ENCODE data around the gene RGN. TPM values are rescaled to one million over a fixed set of nuclear protein-coding genes. Genes with fewer than 3 reads are reported as not detected.
"Not testable (repeated sequence)": the region's sequence is repeated elsewhere in the genome, so short reads cannot be mapped to it uniquely, and the experiment has no call there.

RGN gene
- total RNA-seq, 1 experiment from 2014 or later = not detected

GRCh38 chrX:47098338-47099094, 20.3 kb downstream of the RGN start:
- ChIA-PET CTCF (no interaction called here), POLR2A (ENCODE audit: unreplicated experiment) (no interaction called here)
- Histone ChIP-seq H3K79me2 (ENCODE audit: low read length) (no peaks in the 10 kb centered on the region), H3F3A (ENCODE audit: low read length, unreplicated experiment) (no peaks in the 10 kb centered on the region), H3K27ac (ENCODE audit: low read length) (no peak overlapping the region), H3K27me3 (ENCODE audit: low read length) (no peaks in the 10 kb centered on the region), H3K4me2 (ENCODE audit: low read length) (no peak overlapping the region), H3K4me1 (ENCODE audit: insufficient read depth, low read length) (no peaks in the 10 kb centered on the region), H3K9me3 (ENCODE audit: low read length) (no peaks in the 10 kb centered on the region), H3K4me3 (ENCODE audit: low read length) (no peak overlapping the region), H3K9me2 (replicated peaks; ENCODE audit: low read length) (no peaks in the 10 kb centered on the region), H4K20me1 (ENCODE audit: low read length) (no peaks in the 10 kb centered on the region), H3K9ac (ENCODE audit: low read length) (no peak overlapping the region), H3K36me3 (ENCODE audit: low read depth, low read length) (no peaks in the 10 kb centered on the region), H2AFZ (ENCODE audit: low read length) (no peak overlapping the region)
- no peak for TF ChIP-seq EZH2phosphoT487 (IDR thresholded peaks at IDR 0.05; ENCODE audit: borderline replicate concordance, low read length)
- TF ChIP-seq, protein P1, sequence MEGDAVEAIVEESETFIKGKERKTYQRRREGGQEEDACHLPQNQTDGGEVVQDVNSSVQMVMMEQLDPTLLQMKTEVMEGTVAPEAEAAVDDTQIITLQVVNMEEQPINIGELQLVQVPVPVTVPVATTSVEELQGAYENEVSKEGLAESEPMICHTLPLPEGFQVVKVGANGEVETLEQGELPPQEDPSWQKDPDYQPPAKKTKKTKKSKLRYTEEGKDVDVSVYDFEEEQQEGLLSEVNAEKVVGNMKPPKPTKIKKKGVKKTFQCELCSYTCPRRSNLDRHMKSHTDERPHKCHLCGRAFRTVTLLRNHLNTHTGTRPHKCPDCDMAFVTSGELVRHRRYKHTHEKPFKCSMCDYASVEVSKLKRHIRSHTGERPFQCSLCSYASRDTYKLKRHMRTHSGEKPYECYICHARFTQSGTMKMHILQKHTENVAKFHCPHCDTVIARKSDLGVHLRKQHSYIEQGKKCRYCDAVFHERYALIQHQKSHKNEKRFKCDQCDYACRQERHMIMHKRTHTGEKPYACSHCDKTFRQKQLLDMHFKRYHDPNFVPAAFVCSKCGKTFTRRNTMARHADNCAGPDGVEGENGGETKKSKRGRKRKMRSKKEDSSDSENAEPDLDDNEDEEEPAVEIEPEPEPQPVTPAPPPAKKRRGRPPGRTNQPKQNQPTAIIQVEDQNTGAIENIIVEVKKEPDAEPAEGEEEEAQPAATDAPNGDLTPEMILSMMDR (conservative IDR thresholded peaks at IDR 0.05; ENCODE audit: low read depth, low read length) = no peak
- no peak for TF ChIP-seq EZH2 (IDR thresholded peaks at IDR 0.05; ENCODE audit: low read length, unreplicated experiment)
- BruUV-seq (replicated peaks) = no TSS peak
- ATAC-seq (no peak), DNase-seq (no peak)
- intact Hi-C loops (cut with micrococcal nuclease) = no loop called here

- intact Hi-C loops (cut with micrococcal nuclease) = no loop called here
- DNase-seq = no peak
- Histone ChIP-seq H2AFZ (ENCODE audit: low read length) (no peak overlapping the region), H3K4me2 (ENCODE audit: low read length) (no peak overlapping the region), H3K4me1 (ENCODE audit: insufficient read depth, low read length) (no peaks in the 10 kb centered on the region), H4K20me1 (ENCODE audit: low read length) (no peaks in the 10 kb centered on the region), H3K9me2 (replicated peaks; ENCODE audit: low read length) (no peaks in the 10 kb centered on the region), H3K9me3 (ENCODE audit: low read length) (no peaks in the 10 kb centered on the region), H3K36me3 (ENCODE audit: low read depth, low read length) (no peaks in the 10 kb centered on the region), H3F3A (ENCODE audit: low read length, unreplicated experiment) (no peaks in the 10 kb centered on the region), H3K4me3 (ENCODE audit: low read length) (no peak overlapping the region), H3K27me3 (ENCODE audit: low read length) (no peaks in the 10 kb centered on the region), H3K79me2 (ENCODE audit: low read length) (no peaks in the 10 kb centered on the region), H3K9ac (ENCODE audit: low read length) (no peak overlapping the region), H3K27ac (ENCODE audit: low read length) (no peak overlapping the region)
- TF ChIP-seq EZH2 (IDR thresholded peaks at IDR 0.05; ENCODE audit: low read length, unreplicated experiment) = no peak
- TF ChIP-seq, protein P1 (conservative IDR thresholded peaks at IDR 0.05; ENCODE audit: low read depth, low read length) = no peak
- no peak for TF ChIP-seq EZH2phosphoT487 (IDR thresholded peaks at IDR 0.05; ENCODE audit: borderline replicate concordance, low read length)
- CTCF ChIA-PET = no interaction called here
- no TSS peak for BruUV-seq (replicated peaks)
- no peak for ATAC-seq
- POLR2A ChIA-PET (ENCODE audit: unreplicated experiment) = no interaction called here
These were observed 23.0 kb downstream of the RGN start for GRCh38 chrX:47101206-47101605.

DNA sequence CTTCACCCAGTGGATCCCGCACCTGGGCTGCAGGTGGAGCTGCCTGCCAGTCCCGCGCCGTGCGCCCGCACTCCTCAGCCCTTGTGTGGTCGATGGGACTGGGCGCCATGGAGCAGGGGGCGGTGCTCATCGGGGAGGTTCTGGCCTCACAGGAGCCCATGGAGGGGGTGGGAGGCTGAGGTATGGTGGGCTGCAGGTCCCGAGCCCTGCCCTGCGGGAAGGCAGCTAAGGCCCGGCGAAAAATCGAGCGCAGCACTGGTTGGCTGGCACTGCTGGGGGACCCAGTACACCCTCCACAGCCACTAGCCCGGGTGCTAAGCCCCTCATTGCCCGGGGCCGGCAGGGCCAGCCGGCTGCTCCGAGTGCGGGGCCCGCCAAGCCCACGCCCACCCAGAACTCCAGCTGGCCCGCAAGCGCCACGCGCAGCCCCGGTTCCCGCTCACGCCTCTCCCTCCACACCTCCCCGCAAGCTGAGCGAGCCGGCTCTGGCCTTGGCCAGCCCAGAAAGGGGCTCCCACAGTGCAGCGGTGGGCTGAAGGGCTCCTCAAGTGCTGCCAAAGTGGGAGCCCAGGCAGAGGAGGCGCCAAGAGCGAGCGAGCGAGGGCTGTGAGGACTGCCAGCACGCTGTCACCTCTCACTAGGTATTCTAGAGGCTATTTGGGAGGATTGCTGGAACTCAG, 32.8 kb downstream of the RGN start:
- ATAC-seq; H3K9me3 ChIP-seq (ENCODE audit: low read length); H3K9ac ChIP-seq (ENCODE audit: low read length); intact Hi-C loops (cut with micrococcal nuclease); H2AFZ ChIP-seq (ENCODE audit: low read length); H3K9me2 ChIP-seq (replicated peaks; ENCODE audit: low read length); H3K4me3 ChIP-seq (ENCODE audit: low read length); H4K20me1 ChIP-seq (ENCODE audit: low read length); CTCF ChIA-PET; H3F3A ChIP-seq (ENCODE audit: low read length, unreplicated experiment); BruUV-seq (replicated peaks); H3K27me3 ChIP-seq (ENCODE audit: low read length); H3K4me2 ChIP-seq (ENCODE audit: low read length); H3K4me1 ChIP-seq (ENCODE audit: insufficient read depth, low read length); H3K79me2 ChIP-seq (ENCODE audit: low read length); H3K27ac ChIP-seq (ENCODE audit: low read length); DNase-seq; H3K36me3 ChIP-seq (ENCODE audit: low read depth, low read length); POLR2A ChIA-PET (ENCODE audit: unreplicated experiment): not testable (repeated sequence)

All from PC-3 (cell line).